ENCODE results near the gene LEFTY1. TPM values are rescaled to one million over a fixed set of nuclear protein-coding genes. Genes with fewer than 3 reads are reported as not detected.
A peak's percentile ranks its signal among the peaks of the same experiment; 100 is the strongest.

The LEFTY1 gene
- total RNA-seq, 2 donors from 2014 or later, result 1.7 to 2.0 TPM

GRCh38 chr1:225919906-225920305 lies 31.0 kb upstream of the LEFTY1 start:
- TF ChIP-seq POLR2A (IDR thresholded peaks at IDR 0.05), result no peak
- TF ChIP-seq CTCF (IDR thresholded peaks at IDR 0.05), result no peak
- TF ChIP-seq POLR2AphosphoS5 (IDR thresholded peaks at IDR 0.05), result peak; percentile 84
- Histone ChIP-seq H3K4me3 (no peak overlapping the region), H3K4me1 (replicated peaks) (peaks cover 11% of the 10 kb centered on the region), H3K36me3 (no peaks in the 10 kb centered on the region), H3K27ac (peak overlapping the region; percentile 13 to 23), H3K27me3 (replicated peaks; ENCODE audit: insufficient read depth) (no peaks in the 10 kb centered on the region), H3K9me3 (no peaks in the 10 kb centered on the region)
- intact Hi-C loops (cut with DNase I), result loop anchor here (10.0 kb wide), 1 partner anchor 55 kb away; no protein-coding TSS in a partner anchor
- peak; percentile 84 for DNase-seq (ENCODE audit: low spot score)
- WGBS, result 14% methylated on average over 5 of the region's 5 CpGs

GRCh38 chr1:225918280-225918679 lies 29.3 kb upstream of the LEFTY1 start:
- 89% methylated on average over 4 of the region's 4 CpGs for WGBS
- no peaks in the 10 kb centered on the region for H3K36me3 ChIP-seq
- H3K27me3 ChIP-seq (replicated peaks; ENCODE audit: insufficient read depth), result no peaks in the 10 kb centered on the region
- DNase-seq (ENCODE audit: low spot score), result no peak
- H3K4me1 ChIP-seq (replicated peaks), result peaks cover 11% of the 10 kb centered on the region
- TF ChIP-seq POLR2AphosphoS5 (IDR thresholded peaks at IDR 0.05), result no peak
- TF ChIP-seq CTCF (IDR thresholded peaks at IDR 0.05), result no peak
- no peak for TF ChIP-seq POLR2A (IDR thresholded peaks at IDR 0.05)
- no peak overlapping the region for H3K27ac ChIP-seq
- intact Hi-C loops (cut with DNase I), result loop anchor here (10.0 kb wide), 1 partner anchor 57 kb away; no protein-coding TSS in a partner anchor
- H3K4me3 ChIP-seq, result no peak overlapping the region
- H3K9me3 ChIP-seq, result no peaks in the 10 kb centered on the region

- Histone ChIP-seq H3K4me1 (replicated peaks) (peaks cover 4% of the 10 kb centered on the region), H3K27ac (no peak overlapping the region), H3K36me3 (no peaks in the 10 kb centered on the region), H3K4me3 (no peak overlapping the region), H3K9me3 (no peaks in the 10 kb centered on the region), H3K27me3 (replicated peaks; ENCODE audit: insufficient read depth) (no peaks in the 10 kb centered on the region)
- intact Hi-C loops (cut with DNase I), result loop anchor here (10.0 kb wide), 1 partner anchor 57 kb away; no protein-coding TSS in a partner anchor
- DNase-seq (ENCODE audit: low spot score), result no peak
- TF ChIP-seq CTCF (IDR thresholded peaks at IDR 0.05) (no peak), POLR2A (IDR thresholded peaks at IDR 0.05) (no peak), POLR2AphosphoS5 (IDR thresholded peaks at IDR 0.05) (no peak)
- 57% methylated on average over 5 of the region's 5 CpGs for WGBS
These were observed 28.6 kb upstream of the LEFTY1 start for GRCh38 chr1:225917536-225917935.

GRCh38 chr1:225917101-225917500 lies 28.2 kb upstream of the LEFTY1 start:
- WGBS, result 59% methylated on average over 3 of the region's 3 CpGs
- no peak overlapping the region for H3K27ac ChIP-seq
- H3K36me3 ChIP-seq, result no peaks in the 10 kb centered on the region
- H3K4me1 ChIP-seq (replicated peaks), result peaks cover under 1% of the 10 kb centered on the region
- no peaks in the 10 kb centered on the region for H3K27me3 ChIP-seq (replicated peaks; ENCODE audit: insufficient read depth)
- no peaks in the 10 kb centered on the region for H3K9me3 ChIP-seq
- TF ChIP-seq POLR2AphosphoS5 (IDR thresholded peaks at IDR 0.05), result no peak
- TF ChIP-seq POLR2A (IDR thresholded peaks at IDR 0.05), result no peak
- no peak for TF ChIP-seq CTCF (IDR thresholded peaks at IDR 0.05)
- DNase-seq (ENCODE audit: low spot score), result no peak
- H3K4me3 ChIP-seq, result no peak overlapping the region
- intact Hi-C loops (cut with DNase I), result loop anchor here (10.0 kb wide), 1 partner anchor 58 kb away; no protein-coding TSS in a partner anchor

- intact Hi-C loops (cut with DNase I), result loop anchor here (10.0 kb wide), 1 partner anchor 59 kb away; no protein-coding TSS in a partner anchor
- Histone ChIP-seq H3K36me3 (no peaks in the 10 kb centered on the region), H3K27me3 (replicated peaks; ENCODE audit: insufficient read depth) (no peaks in the 10 kb centered on the region), H3K27ac (no peak overlapping the region), H3K9me3 (no peaks in the 10 kb centered on the region), H3K4me1 (replicated peaks) (no peaks in the 10 kb centered on the region), H3K4me3 (no peak overlapping the region)
- 75% methylated on average over 7 of the region's 7 CpGs for WGBS
- TF ChIP-seq CTCF (IDR thresholded peaks at IDR 0.05), result no peak
- TF ChIP-seq POLR2A (IDR thresholded peaks at IDR 0.05), result no peak
- TF ChIP-seq POLR2AphosphoS5 (IDR thresholded peaks at IDR 0.05), result no peak
- DNase-seq (ENCODE audit: low spot score), result no peak
These were observed 26.6 kb upstream of the LEFTY1 start for GRCh38 chr1:225915538-225915991.

All from prostate gland (tissue), 2 donors.